Muscle of leg (tissue), 11 donors: ENCODE measurements around the gene RNU1-3. TPM values are rescaled to one million over a fixed set of nuclear protein-coding genes. Genes with fewer than 3 reads are reported as not detected.

Experiments
- DNase-seq: peaks from one replicate; pipeline ENCODE4 v3.0.0; 2013
- H3K27ac ChIP-seq: one replicate; pipeline ENCODE4 v1.5.1; 2013; ENCODE audit warnings: mild to moderate bottlenecking, low read length, control low read depth
- H3K27me3 ChIP-seq: one replicate; pipeline ENCODE4 v1.6.1; 2013; ENCODE audit warnings: low read length; ENCODE audit not compliant: control insufficient read depth, insufficient read depth
- H3K36me3 ChIP-seq: one replicate; pipeline ENCODE4 v1.6.1; 2013; ENCODE audit warnings: low read length; ENCODE audit not compliant: control insufficient read depth, insufficient read depth
- H3K4me1 ChIP-seq: one replicate; pipeline ENCODE4 v1.6.1; 2013; ENCODE audit warnings: low read length; ENCODE audit not compliant: control insufficient read depth, insufficient read depth
- H3K4me3 ChIP-seq: one replicate; pipeline ENCODE4 v1.5.1; 2013; ENCODE audit warnings: low read length, control low read depth
- H3K9me3 ChIP-seq: replicated peaks from 2 replicates; pipeline ENCODE4 v1.6.1; 2013; ENCODE audit warnings: low read depth, low read length; ENCODE audit not compliant: control insufficient read depth
- WGBS: methylation state at CpG from one replicate; pipeline ENCODE4 v1.1.5; 2013; ENCODE audit warnings: missing lambda C conversion rate; ENCODE audit not compliant: insufficient coverage; 5-methylcytosine and 5-hydroxymethylcytosine counted together
- polyA plus RNA-seq, 8 donors: library from polyadenylated mRNA; unstranded; fragments of 120-200 nt; gene quantifications; one replicate each; pipeline versions ENCODE4 v1.2.1 to v1.2.3, GENCODE V29; 2013; ENCODE audit warnings: inconsistent platforms in 1 of 8, low replicate concordance in 1 of 8; ENCODE audit not compliant: insufficient read length in 8 of 8, insufficient read depth in 1 of 8
- total RNA-seq: library from RNA; stranded (reverse); fragments of 120-200 nt; gene quantifications from one replicate; pipeline ENCODE4 v1.2.4, GENCODE V29; 2013

The RNU1-3 gene
- total and polyA plus RNA-seq, 9 donors: 2,384 TPM; not detected in 8

DNA sequence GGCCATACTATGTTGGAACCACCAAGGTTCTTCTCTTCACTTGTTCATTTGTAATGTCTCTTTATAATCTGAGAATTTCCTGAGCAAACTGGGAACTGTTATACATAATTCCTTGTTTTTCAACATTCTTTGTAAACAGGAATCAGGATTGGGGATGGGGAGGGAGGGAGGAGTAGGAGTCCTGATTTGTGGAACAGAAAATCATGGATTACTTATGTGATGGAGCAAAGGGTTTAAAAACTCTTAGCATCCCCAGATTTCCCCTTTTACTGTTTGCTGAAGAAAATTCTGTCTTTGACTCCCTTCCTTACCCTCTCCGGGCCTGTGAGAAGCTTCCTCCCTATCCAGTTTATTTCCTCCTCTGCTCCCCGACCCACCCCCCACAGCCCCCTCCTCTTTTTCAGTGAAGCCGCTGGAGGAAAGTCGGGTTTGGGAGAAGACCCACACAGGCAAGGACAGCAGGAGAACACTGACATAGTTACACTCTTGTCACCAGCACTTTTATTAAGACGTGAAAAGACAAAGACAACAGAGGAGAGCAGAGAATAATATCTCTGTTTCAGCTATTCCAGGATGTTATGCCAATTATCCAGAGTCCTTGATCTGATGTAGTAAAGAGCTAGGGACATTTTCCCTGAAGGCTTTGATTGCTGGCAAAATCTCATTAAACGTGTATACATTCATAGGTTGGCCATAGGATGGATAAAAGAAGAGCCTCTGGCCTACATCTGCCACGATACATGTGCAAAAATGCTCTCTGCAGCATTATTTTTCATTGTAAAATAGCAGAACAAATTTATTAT lies 48.8 kb downstream of the RNU1-3 start:
- no peaks in the 10 kb centered on the region for H3K9me3 ChIP-seq
- DNase-seq: no peak
- peaks cover 35% of the 10 kb centered on the region for H3K36me3 ChIP-seq
- H3K27ac ChIP-seq: no peak overlapping the region
- H3K27me3 ChIP-seq: peaks cover 5% of the 10 kb centered on the region
- WGBS: 61% methylated on average over 7 of the region's 7 CpGs
- H3K4me1 ChIP-seq: peaks cover 29% of the 10 kb centered on the region
- no peak overlapping the region for H3K4me3 ChIP-seq

DNA sequence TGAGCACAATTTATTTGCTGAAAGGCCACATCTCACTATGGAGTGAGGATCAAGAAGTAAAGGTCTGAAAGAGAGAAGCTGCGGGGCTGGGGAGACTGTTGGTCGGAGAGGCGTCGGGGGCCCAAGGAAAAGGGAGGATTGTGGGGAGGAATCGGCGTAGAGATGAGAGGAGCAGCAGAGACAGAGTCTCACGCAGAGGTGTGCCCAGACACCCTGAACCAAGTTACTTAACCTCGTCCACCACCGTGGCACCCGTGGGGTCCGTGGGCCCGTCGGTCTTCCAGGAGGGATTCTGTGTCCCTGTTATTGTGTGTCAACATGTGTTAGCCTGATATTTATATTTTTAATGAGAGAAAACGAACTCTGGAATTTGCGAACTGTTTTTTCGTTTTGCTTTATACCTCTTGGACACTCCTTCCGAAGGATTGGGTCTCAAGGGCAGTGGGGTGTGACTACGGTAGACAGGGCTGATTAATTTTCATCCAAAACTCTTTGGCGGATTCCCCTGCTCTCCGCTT lies 49.6 kb downstream of the RNU1-3 start:
- H3K9me3 ChIP-seq: no peaks in the 10 kb centered on the region
- 90% methylated on average over 19 of the region's 20 CpGs for WGBS
- DNase-seq: no peak

More for the DNA sequence above, 49.6 kb downstream of the RNU1-3 start:
- Histone ChIP-seq H3K4me3 (no peak overlapping the region), H3K36me3 (peaks cover 28% of the 10 kb centered on the region), H3K27ac (no peak overlapping the region), H3K4me1 (peaks cover 33% of the 10 kb centered on the region), H3K27me3 (peaks cover 5% of the 10 kb centered on the region)

Other genes starting within 250 kb of the RNU1-3 start
- gene SPATA21, start 229.5 kb downstream of the RNU1-3 start, total RNA-seq: 0.04 TPM
- gene SPATA21, start 229.5 kb downstream of the RNU1-3 start, polyA plus RNA-seq: under 1 TPM in 6 of 8 donors, not detected in 2; 0.10 to 0.24 (median 0.13) TPM
- 43.9 TPM for gene NECAP2, start 226.2 kb downstream of the RNU1-3 start, total RNA-seq
- gene NECAP2, start 226.2 kb downstream of the RNU1-3 start, polyA plus RNA-seq: 10 to 100 TPM; 33.7 to 45.5 (median 38.3) TPM
- 2,384 TPM for gene RNU1-1, start 152.7 kb downstream of the RNU1-3 start, total RNA-seq
- not detected for gene RNU1-1, start 152.7 kb downstream of the RNU1-3 start, polyA plus RNA-seq
- 104 TPM for gene NBPF1, start 53.4 kb downstream of the RNU1-3 start, total RNA-seq
- 100 to 1,000 TPM in 7 of 8 donors, 10 to 100 TPM in 1; 72.6 to 148 (median 115) TPM for gene NBPF1, start 53.4 kb downstream of the RNU1-3 start, polyA plus RNA-seq
- gene RNU1-4, start 73.6 kb upstream of the RNU1-3 start, total RNA-seq: 2,384 TPM
- not detected for gene RNU1-4, start 73.6 kb upstream of the RNU1-3 start, polyA plus RNA-seq
- gene RNU1-2, start 229.0 kb upstream of the RNU1-3 start, total RNA-seq: 2,384 TPM
- gene RNU1-2, start 229.0 kb upstream of the RNU1-3 start, polyA plus RNA-seq: not detected